HG02642 (cell line): ENCODE results near the gene TOPAZ1.
A peak's percentile ranks its signal among the peaks of the same experiment; 100 is the strongest.
"Not testable (repeated sequence)": the region's sequence is repeated elsewhere in the genome, so short reads cannot be mapped to it uniquely, and the experiment has no call there.

Experiments
- ATAC-seq: cut with Tn5 transposase; IDR thresholded peaks from one replicate; pipeline ENCODE4 v1.9.1; 2021; ENCODE audit warnings: mild to moderate bottlenecking; ENCODE audit not compliant: unreplicated experiment, poor library complexity

Gene TOPAZ1

GRCh38 chr3:44326019-44326418 lies 84.3 kb downstream of the TOPAZ1 start:
- ATAC-seq, result no peak

DNA sequence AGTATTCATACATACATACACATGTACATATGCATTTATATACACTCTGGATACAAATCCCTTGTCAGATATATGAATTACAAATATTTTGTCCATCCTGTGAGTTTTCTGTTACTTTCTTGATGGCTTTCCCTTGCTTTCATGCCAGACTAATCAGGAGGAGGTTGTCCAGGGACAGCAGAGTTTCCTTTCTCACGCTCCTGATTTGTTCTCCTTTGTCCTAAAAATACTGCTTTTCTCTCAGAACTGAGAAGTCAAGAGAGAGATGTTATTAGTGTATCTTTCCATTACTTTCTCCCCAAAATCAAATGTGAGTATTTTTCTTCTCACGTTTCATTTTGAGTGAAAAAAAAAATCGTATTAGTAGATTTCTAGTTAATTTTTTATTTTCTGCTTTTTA lies 84.8 kb downstream of the TOPAZ1 start:
- ATAC-seq, result no peak

DNA sequence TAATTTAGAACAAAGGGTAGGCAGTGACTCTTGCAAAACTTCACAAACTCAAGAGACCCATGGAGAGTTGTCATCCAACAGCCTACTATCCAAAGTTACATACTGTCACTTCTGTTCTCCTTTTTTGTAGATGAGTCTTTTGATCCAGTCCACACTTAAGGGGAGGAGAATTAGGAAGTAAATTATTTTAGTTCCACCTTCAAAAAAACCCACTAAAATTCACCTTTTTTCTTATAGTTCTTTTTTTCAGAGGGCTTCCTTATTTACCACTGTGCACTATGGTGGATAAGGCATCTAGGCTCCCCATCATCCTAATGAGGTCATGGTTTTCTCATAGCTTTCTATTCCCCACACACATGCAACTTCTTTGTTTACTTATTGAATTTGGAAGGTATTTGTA lies 88.3 kb downstream of the TOPAZ1 start:
- no peak for ATAC-seq

DNA sequence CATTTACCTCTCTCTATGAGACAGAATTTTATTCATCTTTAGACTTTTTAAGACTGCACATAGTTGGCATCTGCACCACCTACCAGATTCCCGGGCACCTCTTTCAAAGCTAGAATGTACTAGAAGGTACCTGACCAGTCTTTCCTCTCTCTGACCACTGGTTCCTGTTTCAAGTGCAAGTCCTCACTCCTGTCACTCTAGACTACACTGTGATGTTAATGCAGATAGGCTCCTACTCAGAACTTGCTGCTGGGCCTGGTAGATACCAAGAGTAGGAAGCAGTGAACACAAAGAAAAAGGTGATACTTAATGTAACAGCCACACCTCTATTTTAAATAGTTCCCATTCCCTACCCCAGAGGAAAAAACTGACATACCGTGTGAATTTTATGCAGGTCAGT lies 88.8 kb downstream of the TOPAZ1 start:
- ATAC-seq, result no peak

DNA sequence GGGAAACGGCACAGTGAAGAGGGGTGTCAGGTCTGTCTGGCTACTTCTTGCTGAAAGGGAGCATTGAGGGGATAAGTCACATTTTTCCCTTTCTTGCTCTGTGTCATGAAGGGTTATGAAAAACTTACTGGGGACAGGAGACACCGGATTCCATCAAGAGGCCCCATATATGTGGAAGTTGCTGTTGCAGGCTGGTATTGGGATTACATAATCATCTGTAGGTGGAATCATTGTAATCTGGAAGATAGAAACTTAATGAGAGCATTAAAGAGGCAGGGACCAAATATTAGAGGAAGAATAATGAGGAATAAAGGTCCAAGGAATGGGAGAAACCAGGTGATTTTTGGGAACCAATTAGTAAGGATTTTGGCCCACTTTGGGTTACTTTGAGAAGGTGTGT lies 92.6 kb downstream of the TOPAZ1 start:
- ATAC-seq, result no peak

DNA sequence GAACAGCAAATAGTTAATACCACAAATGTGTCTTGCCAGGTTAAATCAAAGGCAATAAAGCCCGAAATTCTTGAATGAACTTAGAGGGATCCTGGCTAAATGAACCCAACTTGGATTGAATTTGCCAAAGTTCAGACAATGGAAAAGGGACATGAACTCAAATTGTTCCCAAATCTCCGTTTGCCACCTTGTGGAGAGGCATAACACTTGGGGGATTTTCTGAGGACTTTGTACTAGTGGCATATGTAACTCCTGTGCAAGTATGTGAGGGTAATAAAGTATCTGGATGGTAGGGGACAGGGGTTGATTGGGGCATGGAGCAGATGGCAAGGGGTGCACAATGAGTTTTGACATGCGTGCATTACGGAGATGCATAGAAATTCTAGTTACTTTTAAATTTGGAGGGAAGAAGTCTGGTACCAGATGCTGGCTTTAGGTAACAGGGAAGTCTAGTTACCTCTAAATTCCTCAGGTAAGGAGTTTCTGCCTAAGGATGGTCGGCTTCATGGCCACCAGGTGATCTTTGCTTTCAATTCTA lies 95.6 kb downstream of the TOPAZ1 start:
- ATAC-seq, result no peak

DNA sequence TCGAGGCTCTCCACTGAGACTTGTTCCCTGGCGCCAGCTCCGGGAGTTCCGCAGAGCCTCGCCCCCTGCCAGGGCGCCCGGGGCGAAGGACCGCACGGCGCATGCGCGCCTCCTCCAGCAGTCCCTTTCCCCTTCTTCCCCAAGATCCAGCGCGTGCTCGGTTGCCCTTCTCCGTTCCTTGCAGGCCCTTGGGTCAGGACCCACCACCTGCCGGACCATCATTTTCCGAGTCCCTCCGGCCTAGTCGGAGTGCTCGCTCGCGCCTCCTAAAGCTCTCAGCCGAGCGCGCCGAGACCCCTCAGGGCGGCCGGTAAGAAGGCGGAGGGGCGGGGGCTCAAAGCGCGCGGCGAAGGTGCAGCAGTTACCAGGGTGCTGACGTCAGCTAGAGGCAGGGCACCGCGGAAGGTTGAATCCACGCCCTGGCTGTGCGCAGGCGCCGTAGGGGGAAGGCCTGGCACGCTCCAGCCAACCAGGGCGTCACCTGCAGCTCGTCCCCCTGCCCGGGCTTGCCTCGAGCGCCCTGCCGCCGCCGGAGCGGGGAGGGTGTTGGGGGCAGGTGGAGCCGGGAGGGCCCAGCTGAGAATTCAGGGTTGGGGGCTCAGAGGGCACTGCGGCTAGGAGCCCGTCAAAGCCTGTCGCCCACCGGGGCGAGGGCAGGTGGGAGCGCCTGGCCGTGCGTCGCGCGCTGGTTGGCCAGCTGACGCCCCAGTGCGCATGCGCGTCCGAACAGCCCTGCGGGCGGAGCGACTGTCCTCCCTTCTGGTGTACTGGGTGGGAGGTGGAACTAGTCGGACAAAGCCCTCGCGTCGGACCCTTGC lies 96.5 kb downstream of the TOPAZ1 start, which contains the start of gene TCAIM:
Gene TCAIM (plus strand): TSS at position 757 of the 818 bp plus-strand sequence. CDS start 16,017 bp downstream, outside the sequence.
- ATAC-seq, result peak; percentile 94

DNA sequence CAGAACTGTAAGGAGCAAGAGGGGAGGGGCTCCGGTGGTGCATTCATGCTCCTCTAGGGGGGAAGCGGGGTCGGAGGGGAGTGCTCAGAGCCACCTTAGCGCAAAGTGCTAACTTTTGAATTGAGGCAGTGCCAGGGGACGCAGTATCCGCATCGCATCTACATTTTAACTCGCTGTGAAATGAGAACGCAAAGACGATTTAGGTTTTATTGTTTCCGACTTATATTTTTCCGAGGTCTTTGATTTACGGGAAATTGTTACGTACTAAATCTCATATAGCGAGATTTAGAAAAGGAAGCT lies 97.1 kb downstream of the TOPAZ1 start:
- no peak for ATAC-seq

DNA sequence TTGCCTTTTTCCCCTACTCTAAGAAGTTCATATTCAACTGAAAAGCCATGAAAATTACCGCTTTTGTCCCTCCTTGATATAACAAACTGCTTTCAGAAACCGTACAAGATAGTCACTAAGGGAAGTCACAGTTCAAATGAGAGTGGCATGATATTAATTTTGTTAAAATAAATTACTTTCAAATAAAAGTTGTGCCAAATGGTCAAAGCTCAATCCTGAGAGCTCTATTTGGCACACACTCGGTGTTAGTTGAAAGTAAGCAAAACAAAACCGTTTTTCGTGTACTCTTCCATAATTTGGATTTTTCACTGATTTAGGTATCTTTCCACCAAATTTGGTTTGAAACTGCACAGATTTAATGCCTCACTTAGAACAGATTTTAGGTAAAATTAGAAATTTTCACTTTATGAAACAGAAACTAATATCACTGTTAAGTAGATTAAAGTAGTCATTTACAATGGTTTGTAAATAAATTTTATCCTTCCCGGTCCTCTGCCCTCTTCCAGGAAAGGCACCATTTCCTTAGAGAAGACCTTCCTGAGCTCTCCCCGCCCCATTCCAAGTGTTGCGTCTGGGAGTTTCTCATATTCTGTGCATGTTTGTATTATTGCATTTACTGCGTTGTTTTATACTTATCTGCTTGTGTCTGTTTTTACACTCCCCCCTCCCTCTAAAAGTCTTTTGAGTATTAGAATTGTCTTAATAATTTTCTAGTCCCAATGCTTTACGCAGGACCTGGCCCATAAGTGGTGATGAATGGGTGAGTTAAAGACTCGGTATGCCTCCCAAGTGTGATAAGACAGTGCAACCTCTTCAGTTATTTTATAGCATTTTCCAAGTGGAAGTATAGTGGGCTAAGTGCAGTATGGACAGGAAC lies 97.7 kb downstream of the TOPAZ1 start:
- no peak for ATAC-seq

GRCh38 chr3:44340058-44340395 lies 98.3 kb downstream of the TOPAZ1 start:
- ATAC-seq, result no peak

GRCh38 chr3:44342176-44342790 lies 100.6 kb downstream of the TOPAZ1 start:
- ATAC-seq, result no peak

DNA sequence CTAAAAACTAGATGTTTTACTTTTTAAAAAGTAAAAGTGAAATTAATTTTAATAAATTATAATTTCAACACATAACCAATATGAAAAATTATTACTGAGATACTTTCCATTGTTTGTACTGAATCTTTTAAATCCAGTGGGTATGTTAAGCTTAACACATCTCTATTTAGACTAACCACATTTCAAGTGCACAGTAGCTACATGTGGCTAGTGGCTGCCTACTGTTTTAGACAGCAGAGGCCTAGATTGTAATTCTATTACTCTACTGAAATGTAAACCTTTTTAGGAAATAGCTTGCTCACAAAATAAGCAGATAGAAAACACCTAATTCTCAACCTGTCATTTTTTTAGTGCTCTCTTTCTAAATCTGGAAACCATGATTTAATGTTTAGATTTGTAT lies 101.7 kb downstream of the TOPAZ1 start:
- no peak for ATAC-seq

GRCh38 chr3:44346590-44346989 lies 104.9 kb downstream of the TOPAZ1 start:
- ATAC-seq, result not testable (repeated sequence)

- ATAC-seq, result no peak
Measured at GRCh38 chr3:44348993-44349392, 107.3 kb downstream of the TOPAZ1 start.

- no peak for ATAC-seq
Measured at GRCh38 chr3:44353355-44353924, 111.8 kb downstream of the TOPAZ1 start.

GRCh38 chr3:44355362-44356033 lies 113.8 kb downstream of the TOPAZ1 start:
- ATAC-seq, result no peak

DNA sequence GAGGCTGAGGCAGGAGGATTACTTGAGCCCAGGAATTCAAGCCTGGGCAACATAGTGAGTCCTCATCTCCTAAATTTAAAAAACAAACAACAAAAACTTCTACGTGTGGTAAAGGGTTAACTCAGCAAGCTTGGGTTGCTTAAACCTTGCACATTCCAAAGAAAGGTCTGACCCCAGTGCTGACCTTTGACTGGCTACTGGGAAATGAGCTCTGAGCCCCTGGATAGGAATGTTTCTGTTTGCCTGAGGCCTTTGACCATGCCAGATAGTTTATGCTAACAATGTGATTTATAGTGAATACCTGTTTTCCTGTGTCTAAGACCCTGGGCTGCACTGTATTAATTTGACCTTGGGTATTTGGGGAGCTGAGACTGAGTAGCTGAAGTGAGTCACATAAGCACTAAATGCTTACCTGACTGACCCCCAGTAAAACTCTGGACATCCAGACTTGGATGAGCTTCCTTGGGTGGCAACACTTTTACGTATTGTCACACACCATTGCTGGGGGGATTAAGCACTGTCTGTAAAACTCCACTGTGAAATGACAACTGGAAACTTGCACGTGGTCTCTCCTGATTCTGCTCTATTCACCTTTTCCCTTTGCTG lies 117.6 kb downstream of the TOPAZ1 start:
- no peak for ATAC-seq

GRCh38 chr3:44363591-44363990 lies 121.9 kb downstream of the TOPAZ1 start:
- ATAC-seq, result no peak

DNA sequence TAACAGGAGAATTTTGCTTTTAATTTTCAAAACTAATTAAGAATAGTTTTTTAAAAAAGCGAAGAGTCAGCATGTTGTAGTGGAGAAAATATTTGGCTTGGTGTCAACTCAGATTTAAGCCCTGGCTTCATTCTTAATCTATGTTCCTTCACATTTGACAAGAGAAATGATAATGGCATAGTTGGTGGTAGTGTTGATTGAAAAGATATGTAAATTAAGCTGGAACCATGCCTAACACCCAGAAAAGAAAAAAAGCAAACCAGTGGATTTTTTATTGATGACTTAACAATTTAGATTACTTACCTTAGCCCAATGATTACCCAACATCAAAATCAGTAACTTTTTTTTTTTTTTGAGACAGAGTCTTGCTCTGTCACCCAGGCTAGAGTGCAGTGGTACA lies 124.3 kb downstream of the TOPAZ1 start:
- no peak for ATAC-seq

- ATAC-seq, result no peak
Measured at GRCh38 chr3:44375450-44375849, 133.8 kb downstream of the TOPAZ1 start.
